NCI-H226 (cell line): ENCODE results near the gene TGFB2.
"Not testable (repeated sequence)": the region's sequence is repeated elsewhere in the genome, so short reads cannot be mapped to it uniquely, and the experiment has no call there.

ENCODE experiments used
- DNase-seq: peaks from one replicate; pipeline ENCODE4 v3.0.0-alpha.2; 2015

Gene TGFB2

DNA sequence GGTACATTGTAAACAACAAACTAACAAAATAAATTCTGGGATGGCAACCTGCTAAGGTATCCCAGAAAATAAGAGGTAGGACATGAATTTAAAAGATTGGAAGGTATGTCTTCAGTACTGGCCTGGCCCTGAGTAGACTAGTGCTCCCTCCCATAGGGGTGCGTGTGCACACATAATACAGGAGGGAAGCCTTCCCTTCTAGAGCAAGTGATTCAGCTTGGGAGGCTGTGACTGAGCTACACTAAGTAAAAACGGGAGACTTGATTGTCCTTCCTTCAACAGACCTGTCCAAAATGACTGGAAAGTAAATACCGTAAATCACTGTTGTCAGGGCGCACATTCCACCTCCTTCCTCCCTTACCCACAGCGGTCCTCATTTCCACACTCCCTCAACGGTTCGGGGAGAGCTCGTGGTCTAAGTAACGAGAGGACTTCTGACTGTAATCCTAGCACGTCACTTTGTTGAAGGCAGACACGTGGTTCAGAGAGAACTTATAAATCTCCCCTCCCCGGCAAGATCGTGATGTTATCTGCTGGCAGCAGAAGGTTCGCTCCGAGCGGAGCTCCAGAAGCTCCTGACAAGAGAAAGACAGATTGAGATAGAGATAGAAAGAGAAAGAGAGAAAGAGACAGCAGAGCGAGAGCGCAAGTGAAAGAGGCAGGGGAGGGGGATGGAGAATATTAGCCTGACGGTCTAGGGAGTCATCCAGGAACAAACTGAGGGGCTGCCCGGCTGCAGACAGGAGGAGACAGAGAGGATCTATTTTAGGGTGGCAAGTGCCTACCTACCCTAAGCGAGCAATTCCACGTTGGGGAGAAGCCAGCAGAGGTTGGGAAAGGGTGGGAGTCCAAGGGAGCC lies at the start of gene TGFB2:
Gene TGFB2, plus strand, starts transcription at position 523 of the 859 bp plus-strand sequence. CDS start 1,366 bp downstream, outside the sequence.
- peak; percentile 59 for DNase-seq

DNA sequence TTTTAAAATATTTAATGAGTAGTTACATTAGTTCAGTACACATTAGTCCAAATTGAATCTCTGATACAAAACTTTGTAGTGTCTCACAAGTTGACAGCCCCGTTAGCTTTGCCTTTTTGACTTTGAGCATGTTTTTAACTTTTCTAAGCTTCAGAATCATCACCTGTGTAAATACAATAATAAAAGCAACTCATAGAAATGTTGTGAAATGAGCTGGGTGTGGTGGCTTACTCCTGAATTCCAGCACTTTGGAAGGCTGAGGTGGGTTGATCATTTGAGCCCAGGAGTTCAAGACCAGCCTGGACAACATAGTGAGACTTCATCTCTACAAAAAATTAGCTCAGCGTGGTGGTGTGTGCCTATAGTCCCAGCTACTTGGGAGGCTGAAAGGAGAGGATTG lies 49.0 kb upstream of the TGFB2 start:
- DNase-seq, result no peak

DNA sequence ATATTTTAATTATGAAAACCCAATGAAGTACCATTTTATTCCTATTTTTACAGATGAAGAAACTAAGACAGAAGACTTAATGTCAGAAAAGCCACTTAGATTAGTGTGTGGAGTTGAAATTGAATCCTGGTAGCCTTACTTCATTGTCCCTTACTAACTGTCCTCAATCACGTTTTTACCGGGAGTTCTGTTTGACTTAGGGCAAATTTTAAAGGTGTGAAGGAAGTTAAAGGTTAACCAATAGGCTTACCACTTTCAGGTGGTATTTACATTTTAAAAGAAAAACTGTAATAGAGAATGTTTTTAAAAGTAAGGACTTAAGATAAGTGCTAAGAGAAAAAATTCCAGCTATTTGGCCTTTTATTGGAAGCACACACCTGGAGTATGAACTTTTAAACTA lies 47.7 kb upstream of the TGFB2 start:
- DNase-seq, result no peak

DNA sequence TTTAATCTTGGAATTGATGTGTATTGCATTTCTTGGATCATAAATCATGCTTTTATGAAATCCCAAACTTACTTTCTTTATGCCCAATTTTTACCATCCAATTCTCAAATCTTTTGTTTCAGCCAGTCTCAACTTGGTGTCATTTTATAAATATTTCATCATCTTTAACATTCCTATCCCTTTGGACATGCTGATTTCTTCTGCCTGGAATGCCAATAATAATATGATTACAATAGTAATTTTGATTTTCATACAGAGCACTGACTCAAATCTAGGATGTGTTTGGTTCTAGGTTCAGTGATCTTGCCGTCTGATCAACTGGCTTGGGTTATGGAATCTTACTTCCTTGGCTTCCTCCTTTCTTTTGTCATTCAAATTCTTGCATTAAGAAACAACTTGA lies 47.3 kb upstream of the TGFB2 start:
- DNase-seq, result no peak

DNA sequence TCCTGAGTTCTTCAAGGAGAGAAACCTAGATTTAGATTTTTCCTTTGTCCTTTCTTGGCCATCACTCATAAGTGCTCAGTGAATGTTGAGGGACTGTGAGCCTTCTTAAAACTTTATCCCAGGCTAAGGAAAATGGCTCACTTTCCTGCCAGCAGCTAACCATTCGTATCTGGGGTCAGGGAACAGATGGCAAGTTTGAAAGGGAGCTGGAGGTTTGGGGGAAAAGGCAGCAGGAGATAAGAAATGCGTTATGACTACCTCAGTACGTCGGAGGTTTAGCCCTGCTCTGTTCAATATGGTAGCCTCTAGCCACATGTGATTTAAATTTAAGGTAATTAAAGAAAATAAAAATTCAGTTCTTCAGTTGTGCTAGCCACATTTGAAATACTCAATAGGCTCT lies 46.7 kb upstream of the TGFB2 start:
- DNase-seq, result no peak

DNA sequence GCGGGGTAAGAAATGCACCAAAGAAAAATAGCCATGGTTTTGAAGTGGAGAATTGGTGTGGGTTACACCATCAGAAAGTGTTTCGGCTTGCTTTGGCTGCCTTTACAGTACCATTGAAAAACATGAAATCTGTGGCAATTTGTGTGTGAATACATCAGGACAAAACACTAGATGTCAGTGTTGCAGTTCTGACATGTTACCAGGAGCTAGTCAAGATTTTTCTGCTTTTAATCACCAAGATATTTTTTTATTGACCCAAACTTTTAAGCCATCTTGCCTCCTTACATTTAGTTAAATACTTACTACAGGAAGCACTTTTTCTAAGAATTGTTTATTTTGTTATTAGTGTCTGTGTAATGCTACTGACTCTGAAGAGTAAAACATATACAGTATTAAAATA lies 45.7 kb upstream of the TGFB2 start:
- DNase-seq, result no peak

DNA sequence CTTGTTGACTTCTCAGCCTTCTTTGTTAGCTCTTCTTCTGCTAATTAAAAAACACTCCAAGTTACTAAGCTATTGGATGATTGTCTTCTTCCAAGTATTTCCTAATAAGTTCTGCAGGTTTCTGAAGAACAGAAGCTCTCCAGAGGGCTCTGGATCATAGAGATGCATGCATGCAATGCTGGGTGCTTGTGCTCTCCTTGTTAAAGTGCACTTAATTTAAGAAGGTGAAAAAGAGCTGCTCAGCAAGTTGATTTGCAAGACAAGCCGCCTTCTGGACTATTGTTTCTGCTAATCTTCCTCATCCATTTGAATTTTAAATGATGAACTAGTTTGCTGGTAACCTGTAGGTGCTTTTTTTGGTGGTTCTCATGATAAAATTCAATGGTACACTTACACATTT lies 43.9 kb upstream of the TGFB2 start:
- no peak for DNase-seq

DNA sequence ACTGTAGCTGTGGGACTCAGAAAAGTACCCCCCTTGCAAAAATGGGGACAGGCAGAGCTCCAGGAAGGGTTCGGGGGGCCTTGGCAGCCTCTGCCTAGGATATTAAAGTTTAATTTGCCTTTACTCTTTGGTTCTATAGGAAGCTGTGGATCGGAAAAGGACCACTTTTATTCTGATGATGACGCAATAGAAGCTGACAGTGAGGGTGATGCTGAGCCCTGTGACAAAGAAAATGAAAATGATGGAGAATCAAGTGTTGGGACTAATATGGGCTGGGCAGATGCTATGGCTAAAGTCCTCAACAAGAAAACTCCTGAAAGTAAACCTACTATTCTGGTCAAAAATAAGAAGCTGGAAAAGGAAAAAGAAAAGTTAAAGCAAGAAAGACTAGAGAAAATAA lies 43.0 kb upstream of the TGFB2 start:
- DNase-seq, result no peak

DNA sequence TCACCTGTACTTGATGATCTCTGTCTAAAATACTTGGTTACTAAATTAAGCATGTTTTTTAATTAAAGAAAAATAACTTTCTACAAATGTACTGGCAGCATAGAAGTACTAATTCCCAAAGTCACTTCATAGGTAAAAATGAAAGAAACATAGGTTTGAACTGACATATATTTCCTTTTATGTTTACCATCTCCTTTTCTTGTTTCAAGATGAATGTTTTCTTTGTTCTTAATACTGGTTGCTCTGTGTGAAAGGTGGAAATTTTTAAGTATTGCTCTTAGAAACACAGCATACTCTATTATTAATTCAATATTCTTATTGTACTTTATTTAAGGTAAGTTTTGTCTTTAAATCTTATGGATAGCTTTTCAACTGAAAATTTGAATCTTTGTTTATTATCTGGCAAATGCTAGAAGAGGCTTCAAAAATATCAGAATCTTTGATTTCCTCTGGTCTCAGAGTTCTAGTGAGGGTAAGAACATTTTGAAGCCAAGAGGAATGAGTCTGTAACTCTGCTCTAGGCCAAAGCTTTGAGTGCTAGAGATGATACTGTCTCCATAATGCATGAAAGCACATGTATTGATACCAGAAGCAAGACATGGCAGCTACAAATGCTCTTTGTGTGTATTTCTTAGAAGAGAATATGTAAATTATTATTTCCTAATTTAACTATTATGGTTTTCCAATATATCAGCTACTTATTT lies 41.8 kb upstream of the TGFB2 start:
- DNase-seq, result no peak

DNA sequence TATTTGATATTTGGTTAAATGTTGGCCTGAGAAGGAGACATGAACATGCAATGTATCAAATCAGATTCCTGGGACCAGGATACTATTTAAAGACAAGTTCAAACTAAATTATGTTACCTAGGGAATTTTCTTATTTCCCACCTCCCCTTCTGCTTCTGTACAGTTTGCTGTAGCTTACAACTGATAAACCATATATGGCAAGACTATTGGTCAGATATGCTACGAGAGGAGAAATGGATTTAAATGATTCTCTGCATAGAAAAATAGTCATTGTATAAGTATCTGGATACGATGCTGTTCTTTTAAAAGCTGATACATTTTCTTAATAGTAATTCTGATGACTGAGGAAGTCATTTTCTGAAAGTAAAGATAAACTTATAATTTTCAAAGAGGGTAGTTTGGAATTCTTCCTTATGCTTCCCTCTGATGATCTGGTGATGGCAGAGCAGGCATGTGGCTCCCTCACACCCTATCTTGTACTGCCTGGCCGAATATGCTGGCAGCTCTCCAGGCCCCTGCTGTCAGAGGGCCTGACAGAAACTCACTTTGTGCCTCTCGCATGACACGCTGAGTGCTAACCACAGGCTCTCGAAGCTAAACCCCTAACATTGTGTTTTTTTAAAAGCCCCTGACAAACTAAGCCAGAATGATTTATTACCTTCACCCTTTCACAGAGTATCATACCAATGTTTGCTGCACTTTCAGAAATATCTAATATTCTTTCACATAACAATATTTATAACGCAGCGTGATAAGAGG lies 40.7 kb upstream of the TGFB2 start:
- DNase-seq, result no peak

DNA sequence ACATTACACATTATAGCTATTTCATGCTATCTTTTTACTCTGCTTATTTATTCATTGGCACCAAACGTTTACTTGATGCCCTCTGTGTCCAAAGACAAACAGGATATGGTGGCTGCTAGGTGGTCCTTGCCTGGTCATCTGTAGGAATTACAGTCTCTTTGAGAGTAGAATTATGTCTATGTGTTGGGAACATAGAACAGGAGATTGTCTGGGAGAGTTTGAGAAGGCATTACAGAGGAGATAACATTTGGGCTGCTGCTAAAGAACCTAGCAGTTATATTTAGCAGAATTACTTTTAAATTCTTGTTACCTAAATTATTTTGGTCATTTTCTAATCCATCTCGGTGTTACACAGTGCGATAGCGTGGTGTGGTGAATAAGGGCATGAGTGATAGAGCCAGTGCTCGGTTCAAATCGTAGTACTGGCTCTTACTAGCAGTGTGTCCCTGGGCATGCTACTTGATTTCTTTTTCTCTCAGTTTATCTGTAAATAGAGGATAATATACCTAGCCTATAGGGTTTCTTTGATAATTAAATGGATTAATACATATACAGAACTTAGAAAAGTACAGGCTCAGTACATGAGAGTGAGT lies 39.6 kb upstream of the TGFB2 start:
- no peak for DNase-seq

DNA sequence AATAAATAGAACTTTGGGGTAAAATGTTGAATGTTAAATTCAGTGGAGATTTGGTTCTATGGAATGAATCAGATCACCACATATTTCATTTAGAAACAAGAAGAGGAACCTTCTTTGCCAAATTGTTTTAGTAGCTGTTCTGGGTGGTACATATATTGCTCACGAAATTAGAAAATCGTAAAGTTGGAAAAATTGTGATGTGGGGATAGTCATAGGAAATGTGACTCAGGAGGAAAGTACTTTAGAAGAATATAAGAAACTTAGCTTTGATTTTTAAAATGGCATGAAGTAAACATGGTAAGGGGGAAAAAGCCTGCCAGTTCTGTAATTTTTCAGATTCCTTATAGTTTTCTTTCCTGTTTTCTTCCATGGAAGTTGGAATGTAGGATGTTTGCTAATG lies 32.6 kb upstream of the TGFB2 start:
- no peak for DNase-seq

DNA sequence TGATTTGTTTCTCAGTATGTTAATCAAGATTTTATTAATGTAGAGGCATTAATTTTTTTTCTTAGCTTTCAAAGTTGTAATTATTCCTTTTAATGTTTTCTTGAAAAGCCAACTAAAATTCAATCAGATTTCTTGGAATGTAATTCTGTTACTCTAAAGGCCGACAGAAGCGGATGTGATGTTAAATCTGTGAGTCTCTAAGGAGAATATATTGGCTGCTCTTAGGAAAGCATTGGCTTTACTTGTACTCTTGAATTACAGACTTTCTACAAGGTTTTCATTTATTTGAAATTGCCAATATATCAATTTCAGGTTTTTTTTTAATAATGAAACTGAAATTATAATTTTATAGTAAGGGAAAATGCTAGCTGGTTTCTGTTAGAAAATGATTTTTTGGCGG lies 30.8 kb upstream of the TGFB2 start:
- DNase-seq, result no peak

DNA sequence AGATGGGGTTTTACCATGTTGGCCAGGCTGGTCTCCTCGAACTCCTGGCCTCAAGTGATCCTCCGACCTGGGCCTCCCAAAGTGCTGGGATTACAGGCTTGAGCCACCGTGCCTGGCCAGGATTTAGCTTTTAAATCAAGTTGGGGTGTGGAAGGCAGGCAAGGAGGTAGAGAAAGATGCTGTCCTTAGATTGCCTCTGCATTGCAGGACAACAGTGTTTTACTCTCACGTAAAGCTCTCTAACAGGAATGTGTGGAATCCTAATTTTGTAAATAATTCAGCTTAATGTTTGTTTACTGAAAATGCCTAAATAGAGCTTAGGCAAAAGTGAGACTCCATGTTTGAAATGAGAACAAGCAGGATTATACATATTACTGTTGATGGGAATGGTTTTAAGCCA lies 29.5 kb upstream of the TGFB2 start:
- DNase-seq, result no peak

DNA sequence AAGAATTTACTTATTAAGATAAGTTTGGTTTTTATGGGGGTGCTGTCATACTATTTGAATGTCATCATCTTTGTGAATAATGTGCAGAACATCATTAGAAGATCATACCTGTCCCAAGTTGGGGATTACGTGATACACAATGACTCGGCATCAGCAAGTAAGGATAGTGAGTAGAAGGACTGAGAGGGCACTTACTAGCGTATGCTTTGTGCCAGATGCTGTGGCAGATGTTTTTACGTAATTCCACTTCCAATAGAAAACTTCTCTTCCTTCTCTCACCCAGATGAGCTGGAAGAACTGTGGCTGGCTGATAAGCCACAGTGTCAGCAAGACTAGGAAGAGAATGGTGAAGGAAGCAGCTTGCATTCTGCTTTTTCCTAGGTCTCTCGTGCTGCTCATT lies 28.1 kb upstream of the TGFB2 start:
- no peak for DNase-seq

DNA sequence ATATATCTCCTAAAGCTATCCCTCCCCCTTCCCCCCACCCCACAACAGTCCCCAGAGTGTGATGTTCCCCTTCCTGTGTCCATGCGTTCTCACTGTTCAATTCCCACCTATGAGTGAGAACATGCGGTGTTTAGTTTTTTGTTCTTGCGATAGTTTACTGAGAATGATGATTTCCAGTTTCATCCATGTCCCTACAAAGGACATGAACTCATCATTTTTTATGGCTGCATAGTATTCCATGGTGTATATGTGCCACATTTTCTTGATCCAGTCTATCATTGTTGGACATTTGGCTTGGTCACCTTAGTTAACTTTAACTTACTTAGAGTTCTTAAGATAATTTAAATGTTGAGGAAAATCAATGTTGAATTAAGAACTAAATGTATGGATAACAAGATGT lies 25.0 kb upstream of the TGFB2 start:
- DNase-seq, result not testable (repeated sequence)

DNA sequence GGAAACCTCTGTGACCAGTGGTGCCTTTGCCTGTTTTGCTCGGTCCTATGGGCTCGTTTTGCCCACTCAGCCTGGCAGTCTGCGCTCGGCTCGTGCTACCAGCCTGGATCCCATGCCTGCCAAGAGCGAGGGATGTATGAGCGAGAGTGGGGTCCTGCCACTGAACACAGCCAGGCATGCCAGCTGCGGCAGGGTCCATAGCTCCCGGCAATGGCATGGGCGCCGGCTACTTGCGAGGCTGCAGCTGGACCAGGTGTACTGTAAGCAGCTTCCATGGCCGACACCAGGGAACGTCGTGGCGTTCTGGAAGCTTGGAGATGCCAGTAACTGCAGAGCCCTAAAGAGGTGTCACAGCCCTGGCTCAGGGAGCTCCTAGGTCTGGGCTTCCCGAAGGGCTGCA lies 22.4 kb upstream of the TGFB2 start:
- no peak for DNase-seq

DNA sequence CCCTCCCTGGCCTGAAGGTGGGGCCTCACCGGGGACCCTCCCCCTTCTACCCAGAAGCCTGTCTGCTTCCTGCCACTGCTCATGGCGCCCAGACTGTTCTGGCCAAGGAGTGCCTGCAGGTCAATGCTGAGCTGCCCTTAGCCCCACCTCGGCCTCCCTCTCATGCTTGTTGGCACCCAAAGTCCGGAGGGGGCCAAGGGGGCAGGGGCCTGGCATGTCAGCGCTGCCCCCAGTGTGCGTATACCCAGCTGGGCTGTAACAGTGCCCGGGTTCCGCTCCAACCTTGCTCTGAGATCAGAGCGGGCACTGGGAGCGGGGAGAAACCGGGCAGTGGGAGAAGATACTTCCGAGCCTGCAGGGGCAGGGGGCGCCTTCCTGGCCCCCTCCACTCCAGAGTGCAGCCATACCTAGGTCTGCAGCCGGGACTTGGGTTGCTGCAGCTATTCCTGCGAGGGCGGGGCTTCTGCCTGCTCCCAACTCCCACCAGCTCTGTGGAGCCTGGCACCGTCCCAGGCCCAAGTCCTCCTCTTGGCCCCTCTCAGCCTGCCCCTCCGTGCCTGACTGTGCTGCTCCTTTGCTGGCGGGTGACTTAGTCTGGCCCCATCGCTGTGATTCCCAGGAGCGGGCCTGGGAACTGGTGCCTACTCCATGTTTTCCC lies 21.4 kb upstream of the TGFB2 start:
- no peak for DNase-seq

DNA sequence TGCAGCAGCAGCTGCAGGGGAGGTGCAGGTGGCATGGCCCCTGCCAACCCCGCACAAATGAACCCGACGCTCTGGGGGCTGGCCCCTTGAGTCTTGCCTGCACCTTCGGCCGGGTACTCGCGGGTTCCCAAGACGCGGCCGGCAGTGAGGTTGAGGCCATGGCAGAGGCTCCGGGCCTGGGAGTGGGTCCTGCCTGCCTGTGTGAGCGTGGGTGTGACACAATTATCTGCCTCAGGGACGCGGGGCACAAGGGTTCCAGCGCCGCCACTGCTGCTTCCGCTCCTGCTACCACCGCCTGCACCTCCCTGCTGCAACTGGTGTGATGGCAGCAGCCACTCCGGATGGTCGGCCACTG lies 20.9 kb upstream of the TGFB2 start:
- no peak for DNase-seq

DNA sequence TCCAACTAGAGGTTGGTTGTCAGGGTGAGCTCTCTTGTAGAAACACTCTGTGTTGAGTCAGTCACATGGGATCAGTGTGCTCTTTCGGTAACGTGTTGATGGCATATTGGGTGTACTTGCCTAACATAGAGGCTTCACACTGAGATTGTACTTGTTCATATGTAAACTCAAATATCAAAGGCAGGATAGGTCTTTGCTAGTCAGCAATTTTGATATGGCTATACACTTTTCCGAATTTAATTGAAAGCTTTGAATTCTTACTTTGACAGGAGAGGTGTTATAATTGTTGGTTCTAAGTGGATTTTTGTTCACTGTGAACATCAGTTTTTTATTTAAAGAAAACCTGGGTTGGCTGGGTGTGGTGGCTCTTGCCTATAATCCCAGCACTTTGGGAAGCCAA lies 16.4 kb upstream of the TGFB2 start:
- no peak for DNase-seq

DNA sequence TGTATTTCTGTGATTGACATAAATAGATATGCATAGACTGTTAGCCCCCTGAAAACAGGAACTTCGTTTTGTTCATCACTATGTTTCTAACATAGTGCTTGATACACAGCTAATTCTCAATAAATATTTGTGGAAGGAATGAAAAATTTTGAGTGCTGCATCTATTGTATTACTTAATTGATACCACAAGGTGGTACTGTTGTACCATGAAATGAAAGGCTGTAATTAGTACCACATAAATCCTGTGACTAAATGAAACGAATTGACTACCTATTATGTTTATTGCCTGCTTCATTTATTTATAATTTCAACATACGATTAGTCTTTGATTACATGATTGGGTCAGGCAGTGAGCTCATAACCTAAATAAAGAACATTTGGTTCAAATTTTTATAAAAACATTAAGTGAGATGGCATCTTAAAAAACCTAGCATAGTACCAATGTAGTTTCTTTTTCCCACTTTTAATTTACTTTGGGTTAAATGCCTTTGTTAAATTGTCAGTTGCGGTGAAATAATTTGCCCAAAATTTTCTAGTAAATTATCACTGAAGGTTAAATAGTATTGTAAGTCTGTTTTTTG lies 15.0 kb upstream of the TGFB2 start:
- DNase-seq, result no peak

DNA sequence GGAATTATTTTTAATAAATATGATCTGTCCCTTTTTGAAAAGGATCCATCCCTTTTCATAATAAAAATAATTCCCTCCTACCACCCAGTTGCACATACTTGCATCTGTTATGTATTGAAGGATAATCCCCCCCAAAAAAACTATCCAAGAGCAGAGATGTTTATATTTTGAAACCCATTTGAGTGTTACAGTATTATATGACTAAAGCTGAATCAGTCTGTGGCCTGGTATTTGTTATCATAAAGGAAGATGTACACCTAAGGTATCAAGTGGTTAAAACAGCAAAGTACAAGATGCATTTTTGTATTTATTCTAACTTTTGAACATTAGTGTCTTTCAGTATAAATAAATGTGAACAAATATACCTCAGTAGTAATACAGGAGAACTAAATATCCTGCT lies 12.7 kb upstream of the TGFB2 start:
- no peak for DNase-seq

DNA sequence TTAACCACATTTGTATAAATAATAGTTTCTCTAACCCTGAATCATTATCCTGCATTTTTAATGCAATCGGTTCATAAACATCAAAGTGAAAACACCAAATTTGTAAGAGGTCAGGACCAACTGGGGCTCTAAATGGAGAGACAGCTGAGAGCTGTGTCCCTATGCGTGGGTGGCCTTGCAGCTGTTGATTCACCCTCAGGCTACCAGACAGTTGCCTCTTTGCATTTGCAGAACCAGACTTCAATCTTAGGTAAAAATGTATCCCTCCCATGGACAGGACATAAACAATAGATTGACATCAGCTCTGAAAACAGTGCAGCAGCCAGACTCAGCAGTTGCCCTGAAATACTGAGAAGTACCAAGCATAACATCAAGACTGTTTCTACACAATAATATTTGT lies 8.8 kb upstream of the TGFB2 start:
- DNase-seq, result no peak
